Lower lobe of right lung (tissue), 2 donors: ENCODE data around the gene IL1RAPL1. TPM values are rescaled to one million over a fixed set of nuclear protein-coding genes. Genes with fewer than 3 reads are reported as not detected.
"Not testable (repeated sequence)": the region's sequence is repeated elsewhere in the genome, so short reads cannot be mapped to it uniquely, and the experiment has no call there.

Source experiments
- ATAC-seq, 2 donors: fragments of 200-7000 bp; cut with Tn5 transposase; one replicate each; pipeline ENCODE4 v1.9.1; 2020 to 2022; ENCODE audit warnings: mild to moderate bottlenecking in 2 of 2, moderate library complexity in 2 of 2
- DNase-seq: peaks from one replicate; pipeline ENCODE4 v3.0.0-alpha.2; 2020
- H3K27ac ChIP-seq: fragments of 200-600 bp; one replicate; pipeline ENCODE4 v1.8.0; 2022
- H3K27me3 ChIP-seq: fragments of 200-600 bp; one replicate; pipeline ENCODE4 v1.8.0; 2022; ENCODE audit warnings: low read depth
- H3K36me3 ChIP-seq: fragments of 200-600 bp; one replicate; pipeline ENCODE4 v1.8.0; 2022; ENCODE audit warnings: mild to moderate bottlenecking
- H3K4me1 ChIP-seq: fragments of 200-600 bp; one replicate; pipeline ENCODE4 v1.8.0; 2022
- H3K4me3 ChIP-seq: fragments of 200-600 bp; one replicate; pipeline ENCODE4 v1.8.0; 2022; ENCODE audit warnings: mild to moderate bottlenecking
- H3K9me3 ChIP-seq: fragments of 200-600 bp; one replicate; pipeline ENCODE4 v1.8.0; 2022
- intact Hi-C: fragments of 100-400 bp; cut with DNase I; formaldehyde crosslinking; loops from one replicate; pipeline ENCODE4 v1.11.0; 2022
- total RNA-seq: library from RNA; stranded (reverse); fragmentation: NEBNext Ultra II Directional; extraction: Animal tissue kit (Norgen Biotek cat#: 25700); gene quantifications from one replicate; pipeline ENCODE4 v1.2.1, GENCODE V29; 2021
- TF ChIP-seq, protein P1 (sequence below): fragments of 200-600 bp; IDR thresholded peaks from one replicate; pipeline ENCODE4 v1.8.0; 2022; ENCODE audit warnings: antibody characterized with exemption, mild to moderate bottlenecking
- donor health status: DM: no; HTN: yes; CAD: no; lungs with severe emphysema.

IL1RAPL1 gene
- total RNA-seq, 1 donor from 2014 or later, result not detected

GRCh38 chrX:29348288-29348687 lies 761.0 kb downstream of the IL1RAPL1 start:
- intact Hi-C loops, result no loop called here
- Histone ChIP-seq H3K36me3 (no peaks in the 10 kb centered on the region), H3K27me3 (no peaks in the 10 kb centered on the region), H3K4me1 (no peaks in the 10 kb centered on the region), H3K9me3 (no peaks in the 10 kb centered on the region), H3K4me3 (no peak overlapping the region), H3K27ac (no peak overlapping the region)
- TF ChIP-seq, protein P1, sequence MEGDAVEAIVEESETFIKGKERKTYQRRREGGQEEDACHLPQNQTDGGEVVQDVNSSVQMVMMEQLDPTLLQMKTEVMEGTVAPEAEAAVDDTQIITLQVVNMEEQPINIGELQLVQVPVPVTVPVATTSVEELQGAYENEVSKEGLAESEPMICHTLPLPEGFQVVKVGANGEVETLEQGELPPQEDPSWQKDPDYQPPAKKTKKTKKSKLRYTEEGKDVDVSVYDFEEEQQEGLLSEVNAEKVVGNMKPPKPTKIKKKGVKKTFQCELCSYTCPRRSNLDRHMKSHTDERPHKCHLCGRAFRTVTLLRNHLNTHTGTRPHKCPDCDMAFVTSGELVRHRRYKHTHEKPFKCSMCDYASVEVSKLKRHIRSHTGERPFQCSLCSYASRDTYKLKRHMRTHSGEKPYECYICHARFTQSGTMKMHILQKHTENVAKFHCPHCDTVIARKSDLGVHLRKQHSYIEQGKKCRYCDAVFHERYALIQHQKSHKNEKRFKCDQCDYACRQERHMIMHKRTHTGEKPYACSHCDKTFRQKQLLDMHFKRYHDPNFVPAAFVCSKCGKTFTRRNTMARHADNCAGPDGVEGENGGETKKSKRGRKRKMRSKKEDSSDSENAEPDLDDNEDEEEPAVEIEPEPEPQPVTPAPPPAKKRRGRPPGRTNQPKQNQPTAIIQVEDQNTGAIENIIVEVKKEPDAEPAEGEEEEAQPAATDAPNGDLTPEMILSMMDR, result no peak
- no peak for ATAC-seq
- no peak for DNase-seq

- H3K9me3 ChIP-seq, result no peaks in the 10 kb centered on the region
- no peak overlapping the region for H3K4me3 ChIP-seq
- ATAC-seq (no peak), DNase-seq (no peak)
- intact Hi-C loops, result no loop called here
- TF ChIP-seq, protein P1, result no peak
- H3K36me3 ChIP-seq, result no peaks in the 10 kb centered on the region
- no peak overlapping the region for H3K27ac ChIP-seq
- no peaks in the 10 kb centered on the region for H3K4me1 ChIP-seq
- H3K27me3 ChIP-seq, result no peaks in the 10 kb centered on the region
Measured at GRCh38 chrX:29359276-29359675, 772.0 kb downstream of the IL1RAPL1 start.

DNA sequence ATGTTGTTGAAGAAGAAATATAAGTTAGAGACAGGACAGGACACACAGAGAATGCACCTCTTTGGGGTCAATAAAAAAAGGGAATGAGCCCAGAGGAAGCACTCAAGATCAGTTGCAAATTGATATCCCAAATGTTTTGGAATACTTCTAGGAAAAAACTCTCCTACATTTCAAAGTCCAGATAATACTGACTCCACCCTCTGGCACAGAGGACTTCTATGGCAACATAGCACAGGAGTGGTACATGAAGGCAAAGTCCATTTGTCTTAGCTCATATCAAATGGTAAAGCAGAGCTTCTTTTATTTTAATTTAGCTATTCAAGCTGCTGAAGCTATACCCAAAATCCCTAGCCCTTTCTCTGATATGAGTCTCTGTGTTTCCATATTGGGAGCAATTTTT lies 787.5 kb downstream of the IL1RAPL1 start:
- H3K27ac ChIP-seq, H3K36me3 ChIP-seq, H3K4me1 ChIP-seq, H3K27me3 ChIP-seq, DNase-seq, ATAC-seq, H3K4me3 ChIP-seq, H3K9me3 ChIP-seq, intact Hi-C loops: not testable (repeated sequence)

DNA sequence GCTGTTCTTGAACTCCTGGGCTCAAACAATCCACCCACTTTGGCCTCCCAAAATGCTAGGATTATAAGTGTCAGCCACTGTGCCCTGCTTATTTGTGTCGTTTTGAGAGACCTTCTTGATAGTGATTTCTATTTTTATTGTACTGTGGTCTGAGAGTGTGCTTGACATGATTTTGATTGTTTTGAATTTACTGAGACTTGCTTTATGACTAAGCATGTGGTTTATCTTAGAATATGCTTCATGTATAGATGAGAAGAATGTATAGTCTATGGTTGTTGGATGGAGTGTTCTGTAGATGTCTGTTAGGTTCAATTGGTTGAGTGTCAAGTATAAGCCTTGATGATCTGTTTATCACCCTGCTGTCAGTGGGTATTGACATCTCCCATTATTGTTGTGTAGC lies 789.3 kb downstream of the IL1RAPL1 start:
- Histone ChIP-seq H3K36me3 (no peaks in the 10 kb centered on the region), H3K4me3 (no peak overlapping the region), H3K27ac (no peak overlapping the region), H3K4me1 (no peaks in the 10 kb centered on the region), H3K27me3 (no peaks in the 10 kb centered on the region), H3K9me3 (no peaks in the 10 kb centered on the region)
- TF ChIP-seq, protein P1, result no peak
- intact Hi-C loops, result no loop called here
- DNase-seq (no peak), ATAC-seq (no peak)

DNA sequence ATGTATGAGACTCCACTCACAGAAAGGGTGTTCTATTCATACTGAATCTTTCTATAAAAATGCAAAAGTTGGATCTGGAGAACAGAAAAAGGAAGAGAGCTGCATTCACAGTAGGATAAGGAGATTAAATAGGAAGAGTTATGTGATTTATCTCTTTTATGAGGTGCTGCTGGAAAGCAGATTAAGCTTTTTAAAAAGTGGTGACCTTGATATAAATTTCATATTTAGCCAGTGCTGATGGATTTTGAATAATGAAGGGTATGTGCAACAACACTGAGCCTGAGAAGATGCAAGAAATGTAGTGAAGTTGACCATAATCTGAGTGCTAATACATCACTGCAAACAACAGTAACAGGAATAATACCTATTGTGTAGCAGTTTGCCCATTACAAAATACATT lies 795.6 kb downstream of the IL1RAPL1 start:
- Histone ChIP-seq H3K36me3 (no peaks in the 10 kb centered on the region), H3K9me3 (no peaks in the 10 kb centered on the region), H3K27ac (no peak overlapping the region), H3K27me3 (no peaks in the 10 kb centered on the region), H3K4me1 (no peaks in the 10 kb centered on the region), H3K4me3 (no peak overlapping the region)
- DNase-seq (no peak), ATAC-seq (no peak)
- TF ChIP-seq, protein P1, result no peak
- intact Hi-C loops, result no loop called here

GRCh38 chrX:29388509-29388908 lies 801.3 kb downstream of the IL1RAPL1 start:
- no peak overlapping the region for H3K4me3 ChIP-seq
- intact Hi-C loops, result no loop called here
- TF ChIP-seq, protein P1, result no peak
- ATAC-seq (no peak), DNase-seq (no peak)
- no peak overlapping the region for H3K27ac ChIP-seq
- H3K4me1 ChIP-seq, result no peaks in the 10 kb centered on the region
- H3K9me3 ChIP-seq, result no peaks in the 10 kb centered on the region
- H3K36me3 ChIP-seq, result no peaks in the 10 kb centered on the region
- H3K27me3 ChIP-seq, result no peaks in the 10 kb centered on the region
